ENCODE measurements around the gene CBR4. TPM values are rescaled to one million over a fixed set of nuclear protein-coding genes. Genes with fewer than 3 reads are reported as not detected.
"Not testable (repeated sequence)": the region's sequence is repeated elsewhere in the genome, so short reads cannot be mapped to it uniquely, and the experiment has no call there.

CBR4 gene
- total RNA-seq, 2 donors from 2014 or later = 11.6 to 13.1 TPM

DNA sequence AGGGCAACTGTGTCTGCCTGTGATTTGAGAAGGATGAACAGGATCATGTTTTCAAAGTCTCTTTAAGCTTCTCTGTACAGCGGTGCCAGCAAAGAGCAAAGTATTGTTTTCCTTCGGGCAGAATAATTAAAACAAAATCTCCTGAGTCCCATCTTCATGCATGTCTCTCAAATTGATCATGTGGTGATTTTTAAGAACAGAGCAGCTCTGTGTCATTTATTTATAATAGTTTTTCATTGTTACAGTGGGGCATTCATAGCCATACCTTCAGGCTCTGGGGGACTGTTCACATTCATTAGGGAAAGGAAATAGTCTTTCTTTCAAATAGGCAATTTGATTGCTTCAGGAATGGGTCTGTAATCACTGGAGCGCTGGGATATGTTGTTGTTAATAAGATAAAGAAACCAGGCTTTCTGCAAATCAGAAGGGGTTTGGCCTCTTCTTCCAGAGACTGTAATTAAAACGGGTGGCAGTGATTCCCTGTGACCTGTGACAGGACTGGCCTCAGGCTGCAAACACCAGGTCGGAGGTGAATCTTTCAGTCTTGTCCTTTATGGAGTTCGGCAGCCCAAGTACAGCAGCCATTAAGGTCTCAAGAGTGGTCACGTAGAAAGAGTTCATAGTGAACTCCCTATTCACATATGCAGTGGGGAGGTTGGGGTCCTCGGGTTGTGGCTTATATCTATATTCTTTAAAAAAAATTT is 29.3 kb upstream of the CBR4 start:
- Histone ChIP-seq H3K27ac (no peak overlapping the region), H3K27me3 (replicated peaks; ENCODE audit: insufficient read depth) (no peaks in the 10 kb centered on the region), H3K9me3 (no peaks in the 10 kb centered on the region), H3K4me1 (ENCODE audit: control insufficient read depth in 1 of 2, low read depth in 2 of 2) (no peaks in the 10 kb centered on the region), H3K36me3 (no peaks in the 10 kb centered on the region), H3K4me3 (no peak overlapping the region)
- TF ChIP-seq, protein P1, sequence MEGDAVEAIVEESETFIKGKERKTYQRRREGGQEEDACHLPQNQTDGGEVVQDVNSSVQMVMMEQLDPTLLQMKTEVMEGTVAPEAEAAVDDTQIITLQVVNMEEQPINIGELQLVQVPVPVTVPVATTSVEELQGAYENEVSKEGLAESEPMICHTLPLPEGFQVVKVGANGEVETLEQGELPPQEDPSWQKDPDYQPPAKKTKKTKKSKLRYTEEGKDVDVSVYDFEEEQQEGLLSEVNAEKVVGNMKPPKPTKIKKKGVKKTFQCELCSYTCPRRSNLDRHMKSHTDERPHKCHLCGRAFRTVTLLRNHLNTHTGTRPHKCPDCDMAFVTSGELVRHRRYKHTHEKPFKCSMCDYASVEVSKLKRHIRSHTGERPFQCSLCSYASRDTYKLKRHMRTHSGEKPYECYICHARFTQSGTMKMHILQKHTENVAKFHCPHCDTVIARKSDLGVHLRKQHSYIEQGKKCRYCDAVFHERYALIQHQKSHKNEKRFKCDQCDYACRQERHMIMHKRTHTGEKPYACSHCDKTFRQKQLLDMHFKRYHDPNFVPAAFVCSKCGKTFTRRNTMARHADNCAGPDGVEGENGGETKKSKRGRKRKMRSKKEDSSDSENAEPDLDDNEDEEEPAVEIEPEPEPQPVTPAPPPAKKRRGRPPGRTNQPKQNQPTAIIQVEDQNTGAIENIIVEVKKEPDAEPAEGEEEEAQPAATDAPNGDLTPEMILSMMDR (IDR thresholded peaks at IDR 0.05) = no peak
- ATAC-seq (ENCODE audit: insufficient number of reproducible peaks, low FRiP score, low read depth) (no peak), DNase-seq (ENCODE audit: low spot score) (no peak)

DNA sequence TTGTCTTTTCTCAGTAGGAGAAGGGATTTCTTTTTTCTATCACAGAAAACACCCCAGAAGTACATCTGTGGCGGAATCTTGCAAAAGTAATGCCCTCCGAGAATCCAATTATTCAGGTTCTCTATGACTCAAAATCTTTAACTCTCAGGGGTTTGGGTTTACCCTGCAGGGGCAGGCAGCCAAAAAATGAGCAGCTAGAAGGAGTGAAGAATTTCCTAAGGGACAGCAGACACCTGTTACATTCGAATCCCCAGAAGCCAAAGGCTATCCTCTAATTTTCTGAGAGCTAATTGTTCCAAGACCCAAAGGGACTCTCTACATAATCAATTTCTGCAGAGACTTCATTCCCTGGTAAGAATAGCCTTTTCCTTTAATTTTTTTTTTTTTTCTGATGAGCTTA is 27.5 kb upstream of the CBR4 start:
- no peaks in the 10 kb centered on the region for H3K9me3 ChIP-seq
- no peak overlapping the region for H3K4me3 ChIP-seq
- no peak for DNase-seq (ENCODE audit: low spot score)
- no peak for ATAC-seq (ENCODE audit: insufficient number of reproducible peaks, low FRiP score, low read depth)
- TF ChIP-seq, protein P1 (IDR thresholded peaks at IDR 0.05) = no peak
- no peak overlapping the region for H3K27ac ChIP-seq
- H3K4me1 ChIP-seq (ENCODE audit: control insufficient read depth in 1 of 2, low read depth in 2 of 2) = no peaks in the 10 kb centered on the region
- no peaks in the 10 kb centered on the region for H3K27me3 ChIP-seq (replicated peaks; ENCODE audit: insufficient read depth)
- H3K36me3 ChIP-seq = no peaks in the 10 kb centered on the region

GRCh38 chr4:169035871-169036620 is 26.0 kb upstream of the CBR4 start:
- H3K4me3 ChIP-seq; H3K36me3 ChIP-seq; DNase-seq (ENCODE audit: low spot score); H3K9me3 ChIP-seq; H3K27ac ChIP-seq; H3K27me3 ChIP-seq (replicated peaks; ENCODE audit: insufficient read depth); ATAC-seq (ENCODE audit: insufficient number of reproducible peaks, low FRiP score, low read depth); H3K4me1 ChIP-seq (ENCODE audit: control insufficient read depth in 1 of 2, low read depth in 2 of 2): not testable (repeated sequence)

DNA sequence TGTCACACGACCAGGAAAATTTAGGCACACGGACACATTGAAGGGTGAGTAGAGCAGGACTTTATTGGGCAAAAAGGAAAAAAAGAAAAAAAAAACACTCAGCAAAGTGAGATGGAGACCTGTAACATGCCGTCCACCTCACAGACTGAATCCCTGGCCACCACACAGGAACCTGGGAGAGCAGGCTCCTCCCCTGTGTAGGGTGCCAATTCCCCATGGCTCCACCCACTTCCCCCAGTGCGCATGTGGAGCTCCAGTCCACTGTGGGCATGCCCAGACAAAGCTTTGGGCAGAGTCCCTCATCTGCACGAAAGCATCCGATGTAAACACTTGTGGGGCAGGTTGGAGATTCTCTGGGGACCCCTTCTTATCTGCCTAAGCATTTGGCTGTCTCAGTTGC is 23.6 kb upstream of the CBR4 start:
- H3K36me3 ChIP-seq = no peaks in the 10 kb centered on the region
- H3K4me1 ChIP-seq (ENCODE audit: control insufficient read depth in 1 of 2, low read depth in 2 of 2) = no peaks in the 10 kb centered on the region
- H3K27me3 ChIP-seq (replicated peaks; ENCODE audit: insufficient read depth) = no peaks in the 10 kb centered on the region
- no peak overlapping the region for H3K27ac ChIP-seq
- no peaks in the 10 kb centered on the region for H3K9me3 ChIP-seq
- ATAC-seq (ENCODE audit: insufficient number of reproducible peaks, low FRiP score, low read depth) (no peak), DNase-seq (ENCODE audit: low spot score) (no peak)
- H3K4me3 ChIP-seq = no peak overlapping the region
- TF ChIP-seq, protein P1 (IDR thresholded peaks at IDR 0.05) = no peak

DNA sequence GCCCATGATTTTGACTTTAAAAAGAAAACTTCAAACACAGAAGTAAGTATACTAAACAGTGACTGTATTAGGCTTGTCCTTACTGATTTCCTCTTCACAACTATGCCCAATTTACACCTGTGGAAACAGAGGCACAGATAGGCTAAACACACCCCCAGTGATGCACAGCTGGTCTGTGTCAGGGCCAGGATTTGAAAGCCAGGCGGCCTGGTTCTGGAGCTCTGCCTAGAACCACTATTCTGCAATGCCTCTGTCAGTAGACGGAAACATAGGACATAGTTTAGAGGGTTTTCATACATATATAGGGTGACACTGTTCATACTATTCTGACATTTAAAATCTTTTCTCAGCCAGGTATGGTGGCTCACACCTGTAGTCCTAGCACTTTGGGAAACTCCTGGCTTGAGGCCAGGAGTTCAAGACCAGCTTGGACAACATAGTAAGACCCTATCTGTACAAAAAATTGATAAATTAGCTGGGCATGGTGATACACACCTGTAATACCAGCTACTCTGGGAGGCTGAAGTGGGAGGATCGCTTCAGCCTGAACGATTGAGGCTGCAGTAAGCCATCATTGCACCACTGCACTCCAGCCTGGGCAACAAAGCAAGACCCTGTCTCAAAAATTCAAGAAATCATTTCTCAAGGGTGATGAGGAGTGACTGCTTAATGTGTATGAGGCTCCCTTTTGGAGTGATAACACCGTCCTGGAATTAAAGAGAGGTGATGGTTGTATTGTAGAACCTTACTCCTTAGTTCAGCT is 23.0 kb upstream of the CBR4 start:
- H3K4me3 ChIP-seq = no peak overlapping the region
- DNase-seq (ENCODE audit: low spot score) (no peak), ATAC-seq (ENCODE audit: insufficient number of reproducible peaks, low FRiP score, low read depth) (no peak)

More for the DNA sequence above, 23.0 kb upstream of the CBR4 start:
- no peak overlapping the region for H3K27ac ChIP-seq
- H3K9me3 ChIP-seq = no peaks in the 10 kb centered on the region
- TF ChIP-seq, protein P1 (IDR thresholded peaks at IDR 0.05) = no peak
- no peaks in the 10 kb centered on the region for H3K36me3 ChIP-seq
- no peaks in the 10 kb centered on the region for H3K4me1 ChIP-seq (ENCODE audit: control insufficient read depth in 1 of 2, low read depth in 2 of 2)
- no peaks in the 10 kb centered on the region for H3K27me3 ChIP-seq (replicated peaks; ENCODE audit: insufficient read depth)
